Measurements from ENCODE around the gene MITF.

The MITF gene

DNA sequence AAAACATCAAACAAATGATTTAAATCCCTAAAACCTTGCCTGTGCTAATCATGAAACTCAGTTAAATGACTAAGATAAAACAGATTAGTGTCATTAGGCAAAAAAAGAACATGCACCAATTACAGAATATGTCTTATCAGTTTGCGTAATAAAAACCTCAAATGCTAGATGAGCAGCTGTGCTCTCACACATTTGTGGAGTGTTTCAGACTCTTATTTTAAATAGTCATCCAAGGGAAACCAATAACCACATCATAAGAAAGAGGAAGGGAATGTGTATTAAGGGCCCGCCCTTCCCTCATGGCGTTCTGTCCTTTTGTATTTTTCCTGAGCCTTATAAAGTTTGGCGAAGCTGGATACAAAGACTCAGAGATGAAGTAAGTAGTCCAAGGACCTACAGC is 266.8 kb downstream of the MITF start:
- H3K79me2 ChIP-seq (ENCODE audit: low read length): no peaks in the 10 kb centered on the region
- H3K4me1 ChIP-seq (ENCODE audit: low read length): no peaks in the 10 kb centered on the region
- H3K36me3 ChIP-seq (replicated peaks; ENCODE audit: low read depth, low read length): no peaks in the 10 kb centered on the region
- no peak overlapping the region for H3K9ac ChIP-seq (ENCODE audit: low read length)
- TF ChIP-seq, protein P1, sequence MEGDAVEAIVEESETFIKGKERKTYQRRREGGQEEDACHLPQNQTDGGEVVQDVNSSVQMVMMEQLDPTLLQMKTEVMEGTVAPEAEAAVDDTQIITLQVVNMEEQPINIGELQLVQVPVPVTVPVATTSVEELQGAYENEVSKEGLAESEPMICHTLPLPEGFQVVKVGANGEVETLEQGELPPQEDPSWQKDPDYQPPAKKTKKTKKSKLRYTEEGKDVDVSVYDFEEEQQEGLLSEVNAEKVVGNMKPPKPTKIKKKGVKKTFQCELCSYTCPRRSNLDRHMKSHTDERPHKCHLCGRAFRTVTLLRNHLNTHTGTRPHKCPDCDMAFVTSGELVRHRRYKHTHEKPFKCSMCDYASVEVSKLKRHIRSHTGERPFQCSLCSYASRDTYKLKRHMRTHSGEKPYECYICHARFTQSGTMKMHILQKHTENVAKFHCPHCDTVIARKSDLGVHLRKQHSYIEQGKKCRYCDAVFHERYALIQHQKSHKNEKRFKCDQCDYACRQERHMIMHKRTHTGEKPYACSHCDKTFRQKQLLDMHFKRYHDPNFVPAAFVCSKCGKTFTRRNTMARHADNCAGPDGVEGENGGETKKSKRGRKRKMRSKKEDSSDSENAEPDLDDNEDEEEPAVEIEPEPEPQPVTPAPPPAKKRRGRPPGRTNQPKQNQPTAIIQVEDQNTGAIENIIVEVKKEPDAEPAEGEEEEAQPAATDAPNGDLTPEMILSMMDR (IDR thresholded peaks at IDR 0.05; ENCODE audit: low read depth, low read length): no peak
- TF ChIP-seq EZH2phosphoT487 (IDR thresholded peaks at IDR 0.05; ENCODE audit: low read depth): no peak
- no peak overlapping the region for H3K4me3 ChIP-seq (ENCODE audit: low read length)
- no peaks in the 10 kb centered on the region for H3K9me3 ChIP-seq (ENCODE audit: insufficient read depth, low read length)
- H2AFZ ChIP-seq (ENCODE audit: low read depth, low read length): no peak overlapping the region
- H3K27ac ChIP-seq (ENCODE audit: low read length): no peak overlapping the region
- H3K4me2 ChIP-seq (ENCODE audit: low read length): no peak overlapping the region
- H4K20me1 ChIP-seq (ENCODE audit: insufficient read depth, low read length): no peaks in the 10 kb centered on the region
- H3K27me3 ChIP-seq (ENCODE audit: low read depth, low read length): no peaks in the 10 kb centered on the region

DNA sequence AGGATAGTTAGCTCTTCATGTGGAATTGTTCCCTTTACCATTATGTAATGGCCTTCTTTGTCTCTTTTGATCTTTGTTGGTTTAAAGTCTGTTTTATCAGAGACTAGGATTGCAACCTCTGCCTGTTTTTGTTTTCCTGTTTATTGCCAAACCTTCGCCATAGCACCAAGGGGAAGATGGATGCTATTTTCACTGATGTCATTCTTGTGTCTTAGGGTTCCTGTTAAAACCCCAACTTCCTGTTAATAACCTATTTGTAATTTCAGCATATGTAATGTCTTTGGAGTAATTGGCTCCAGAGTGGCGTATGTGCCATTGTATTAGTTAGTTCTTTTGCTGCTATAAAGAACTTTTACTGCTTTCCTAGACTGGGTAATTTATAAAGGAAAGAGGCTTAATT is 271.1 kb downstream of the MITF start:
- no peak overlapping the region for H3K4me2 ChIP-seq (ENCODE audit: low read length)

DNA sequence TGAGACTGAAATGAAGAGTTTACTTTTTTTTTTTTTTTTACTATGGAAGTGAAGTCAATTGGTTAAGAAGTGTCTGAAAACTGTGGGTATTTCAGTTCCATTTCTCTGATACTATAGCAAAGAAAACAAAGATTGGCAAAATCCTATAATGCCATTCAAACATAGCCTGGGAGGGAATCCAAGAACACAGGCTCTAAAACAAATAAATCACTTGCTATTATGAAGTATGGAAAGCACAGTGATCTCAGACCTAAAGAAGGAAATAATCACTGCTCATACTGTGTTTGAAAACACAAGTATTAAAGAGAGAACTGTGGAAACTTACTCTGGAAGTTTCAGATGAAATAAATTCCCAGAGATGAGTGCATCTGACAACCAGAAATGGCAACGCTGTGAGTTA is 272.3 kb downstream of the MITF start:
- H2AFZ ChIP-seq (ENCODE audit: low read depth, low read length): no peak overlapping the region
- no peak overlapping the region for H3K4me2 ChIP-seq (ENCODE audit: low read length)
- no peak overlapping the region for H3K4me3 ChIP-seq (ENCODE audit: low read length)
- no peak overlapping the region for H3K27ac ChIP-seq (ENCODE audit: low read length)
- H4K20me1 ChIP-seq (ENCODE audit: insufficient read depth, low read length): no peaks in the 10 kb centered on the region
- no peak for TF ChIP-seq EZH2phosphoT487 (IDR thresholded peaks at IDR 0.05; ENCODE audit: low read depth)
- TF ChIP-seq, protein P1 (IDR thresholded peaks at IDR 0.05; ENCODE audit: low read depth, low read length): no peak
- H3K4me1 ChIP-seq (ENCODE audit: low read length): no peaks in the 10 kb centered on the region
- no peak overlapping the region for H3K9ac ChIP-seq (ENCODE audit: low read length)
- H3K79me2 ChIP-seq (ENCODE audit: low read length): no peaks in the 10 kb centered on the region
- no peaks in the 10 kb centered on the region for H3K36me3 ChIP-seq (replicated peaks; ENCODE audit: low read depth, low read length)
- no peaks in the 10 kb centered on the region for H3K9me3 ChIP-seq (ENCODE audit: insufficient read depth, low read length)
- H3K27me3 ChIP-seq (ENCODE audit: low read depth, low read length): no peaks in the 10 kb centered on the region

More for the DNA sequence above, 271.1 kb downstream of the MITF start:
- no peak overlapping the region for H3K27ac ChIP-seq (ENCODE audit: low read length)
- no peaks in the 10 kb centered on the region for H3K36me3 ChIP-seq (replicated peaks; ENCODE audit: low read depth, low read length)
- H3K27me3 ChIP-seq (ENCODE audit: low read depth, low read length): no peaks in the 10 kb centered on the region
- no peaks in the 10 kb centered on the region for H4K20me1 ChIP-seq (ENCODE audit: insufficient read depth, low read length)
- H3K4me1 ChIP-seq (ENCODE audit: low read length): no peaks in the 10 kb centered on the region
- H3K4me3 ChIP-seq (ENCODE audit: low read length): no peak overlapping the region
- no peak overlapping the region for H3K9ac ChIP-seq (ENCODE audit: low read length)
- H2AFZ ChIP-seq (ENCODE audit: low read depth, low read length): no peak overlapping the region
- H3K9me3 ChIP-seq (ENCODE audit: insufficient read depth, low read length): no peaks in the 10 kb centered on the region
- H3K79me2 ChIP-seq (ENCODE audit: low read length): no peaks in the 10 kb centered on the region
- TF ChIP-seq, protein P1 (IDR thresholded peaks at IDR 0.05; ENCODE audit: low read depth, low read length): no peak
- TF ChIP-seq EZH2phosphoT487 (IDR thresholded peaks at IDR 0.05; ENCODE audit: low read depth): no peak
